Smooth muscle cell (in vitro differentiated cells): ENCODE data around the gene SCO1. TPM values are rescaled to one million over a fixed set of nuclear protein-coding genes. Genes with fewer than 3 reads are reported as not detected.

ENCODE experiments used
- DNase-seq: peaks from one replicate; lab custom pipeline; 2025; ENCODE audit not compliant: unreplicated experiment; lab: John Stamatoyannopoulos, UW
- H2AFZ ChIP-seq: fragments of 200-600 bp; sonication (generic); 2 replicates; pipeline ENCODE4 v1.6.0; 2016; ENCODE audit warnings: antibody characterized with exemption, low read depth, mild to moderate bottlenecking
- H3F3A ChIP-seq: fragments of 200-600 bp; sonication (generic); 2 replicates; pipeline ENCODE4 v1.6.0; 2017; ENCODE audit warnings: antibody characterized with exemption, low read depth
- H3K27ac ChIP-seq: fragments of 200-600 bp; sonication (generic); 2 replicates; pipeline ENCODE4 v1.5.1; 2016; ENCODE audit warnings: low read depth, mild to moderate bottlenecking
- H3K27me3 ChIP-seq: fragments of 200-600 bp; sonication (generic); 2 replicates; pipeline ENCODE4 v1.6.1; 2016; ENCODE audit warnings: low read depth, mild to moderate bottlenecking
- H3K36me3 ChIP-seq: fragments of 200-600 bp; sonication (generic); 2 replicates; pipeline ENCODE4 v1.5.1; 2016; ENCODE audit warnings: low read depth
- H3K4me1 ChIP-seq: fragments of 200-600 bp; sonication (generic); 2 replicates; pipeline ENCODE4 v1.5.1; 2016; ENCODE audit warnings: low read depth
- H3K4me2 ChIP-seq: fragments of 200-600 bp; sonication (generic); 2 replicates; pipeline ENCODE4 v1.6.0; 2016; ENCODE audit warnings: mild to moderate bottlenecking
- H3K4me3 ChIP-seq: fragments of 200-600 bp; sonication (generic); 2 replicates; pipeline ENCODE4 v1.5.1; 2016; ENCODE audit warnings: mild to moderate bottlenecking
- H3K79me2 ChIP-seq: fragments of 200-600 bp; sonication (generic); 2 replicates; pipeline ENCODE4 v1.6.0; 2016; ENCODE audit warnings: low read depth, mild to moderate bottlenecking
- H3K9ac ChIP-seq: fragments of 200-600 bp; sonication (generic); 2 replicates; pipeline ENCODE4 v1.6.0; 2016; ENCODE audit warnings: low read depth
- H3K9me3 ChIP-seq: fragments of 200-600 bp; sonication (generic); replicated peaks from 2 replicates; pipeline ENCODE4 v1.5.1; 2016; ENCODE audit warnings: low read depth
- H4K20me1 ChIP-seq: fragments of 200-600 bp; sonication (generic); 2 replicates; pipeline ENCODE4 v1.6.0; 2016; ENCODE audit warnings: low read depth
- WGBS: methylation state at CpG from one replicate; pipeline ENCODE4 v1.1.7; 2016; ENCODE audit warnings: low lambda C conversion rate; 5-methylcytosine and 5-hydroxymethylcytosine counted together
- polyA plus RNA-seq: library from polyadenylated mRNA; unstranded; fragments of >200 nt; fragmentation: Nextera tagmentation; extraction: Ambion mirVana; gene quantifications from 2 replicates; pipeline ENCODE4 v1.2.1, GENCODE V29; 2016
- total RNA-seq: library from RNA; depleted of rRNA; stranded (reverse); fragments of >200 nt; gene quantifications from 2 replicates; pipeline ENCODE4 v1.2.3, GENCODE V29; 2014
- TF ChIP-seq, protein P1 (sequence below): fragments of 200-600 bp; sonication (generic); IDR thresholded peaks from 2 replicates; pipeline ENCODE4 v1.5.1; 2017; ENCODE audit warnings: borderline replicate concordance, mild to moderate bottlenecking, antibody characterized with exemption; ENCODE audit not compliant: insufficient read depth, poor library complexity, severe bottlenecking

SCO1 gene
- total and polyA plus RNA-seq, 2 experiments from 2014 or later: 25.9 to 28.3 TPM

DNA sequence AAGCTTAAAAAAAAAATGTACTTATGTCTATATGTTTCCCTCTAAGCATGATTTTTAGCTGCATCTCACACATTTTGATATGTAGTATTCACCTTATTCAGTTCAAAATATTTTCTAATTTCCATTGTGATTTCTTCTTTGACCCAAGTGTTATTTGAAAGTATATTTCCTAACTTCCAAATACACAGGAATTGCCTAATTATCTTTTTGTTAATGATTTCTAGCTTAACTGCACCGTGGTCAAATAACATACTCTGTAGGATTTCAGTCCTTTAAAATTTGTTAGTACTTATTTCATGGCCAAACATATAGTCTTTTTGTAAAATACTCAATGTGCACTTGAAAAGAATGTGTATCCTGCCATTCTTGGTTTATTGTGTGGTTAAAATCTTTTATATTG lies 21.2 kb upstream of the SCO1 start:
- Histone ChIP-seq H3K9me3 (no peaks in the 10 kb centered on the region), H3K9ac (no peak overlapping the region), H2AFZ (no peak overlapping the region), H3K4me2 (no peak overlapping the region), H3K27me3 (no peaks in the 10 kb centered on the region), H3K4me1 (no peaks in the 10 kb centered on the region), H4K20me1 (no peaks in the 10 kb centered on the region), H3K79me2 (no peaks in the 10 kb centered on the region), H3K4me3 (no peak overlapping the region), H3K36me3 (no peaks in the 10 kb centered on the region), H3F3A (no peaks in the 10 kb centered on the region), H3K27ac (no peak overlapping the region)
- 0% methylated on average over 1 of the region's 1 CpG for WGBS
- DNase-seq: no peak
- TF ChIP-seq, protein P1, sequence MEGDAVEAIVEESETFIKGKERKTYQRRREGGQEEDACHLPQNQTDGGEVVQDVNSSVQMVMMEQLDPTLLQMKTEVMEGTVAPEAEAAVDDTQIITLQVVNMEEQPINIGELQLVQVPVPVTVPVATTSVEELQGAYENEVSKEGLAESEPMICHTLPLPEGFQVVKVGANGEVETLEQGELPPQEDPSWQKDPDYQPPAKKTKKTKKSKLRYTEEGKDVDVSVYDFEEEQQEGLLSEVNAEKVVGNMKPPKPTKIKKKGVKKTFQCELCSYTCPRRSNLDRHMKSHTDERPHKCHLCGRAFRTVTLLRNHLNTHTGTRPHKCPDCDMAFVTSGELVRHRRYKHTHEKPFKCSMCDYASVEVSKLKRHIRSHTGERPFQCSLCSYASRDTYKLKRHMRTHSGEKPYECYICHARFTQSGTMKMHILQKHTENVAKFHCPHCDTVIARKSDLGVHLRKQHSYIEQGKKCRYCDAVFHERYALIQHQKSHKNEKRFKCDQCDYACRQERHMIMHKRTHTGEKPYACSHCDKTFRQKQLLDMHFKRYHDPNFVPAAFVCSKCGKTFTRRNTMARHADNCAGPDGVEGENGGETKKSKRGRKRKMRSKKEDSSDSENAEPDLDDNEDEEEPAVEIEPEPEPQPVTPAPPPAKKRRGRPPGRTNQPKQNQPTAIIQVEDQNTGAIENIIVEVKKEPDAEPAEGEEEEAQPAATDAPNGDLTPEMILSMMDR: no peak

- TF ChIP-seq, protein P1: no peak
- WGBS: 88% methylated on average over 10 of the region's 10 CpGs
- Histone ChIP-seq H3K4me1 (no peaks in the 10 kb centered on the region), H3K27ac (no peak overlapping the region), H3K36me3 (peaks cover 7% of the 10 kb centered on the region), H3K4me3 (no peak overlapping the region), H3K79me2 (no peaks in the 10 kb centered on the region), H3F3A (no peaks in the 10 kb centered on the region), H3K9ac (no peak overlapping the region), H2AFZ (no peak overlapping the region), H4K20me1 (no peaks in the 10 kb centered on the region), H3K27me3 (no peaks in the 10 kb centered on the region), H3K9me3 (no peaks in the 10 kb centered on the region), H3K4me2 (no peak overlapping the region)
- DNase-seq: no peak
Measured at GRCh38 chr17:10716218-10716617, 18.9 kb upstream of the SCO1 start.

GRCh38 chr17:10713318-10713717 lies 16.0 kb upstream of the SCO1 start:
- H3K9me3 ChIP-seq: no peaks in the 10 kb centered on the region
- no peak for DNase-seq
- no peaks in the 10 kb centered on the region for H3K27me3 ChIP-seq
- TF ChIP-seq, protein P1: no peak
- peaks cover 12% of the 10 kb centered on the region for H3K36me3 ChIP-seq
- no peaks in the 10 kb centered on the region for H3K4me1 ChIP-seq
- no peak overlapping the region for H3K4me3 ChIP-seq
- H3K79me2 ChIP-seq: no peaks in the 10 kb centered on the region
- WGBS: 69% methylated on average over 2 of the region's 2 CpGs
- no peaks in the 10 kb centered on the region for H3F3A ChIP-seq
- no peak overlapping the region for H3K27ac ChIP-seq
- no peak overlapping the region for H2AFZ ChIP-seq
- H3K9ac ChIP-seq: no peak overlapping the region
- H4K20me1 ChIP-seq: no peaks in the 10 kb centered on the region
- H3K4me2 ChIP-seq: no peak overlapping the region

GRCh38 chr17:10705727-10706126 lies 8.4 kb upstream of the SCO1 start:
- Histone ChIP-seq H3K9me3 (no peaks in the 10 kb centered on the region), H3K36me3 (peaks cover 19% of the 10 kb centered on the region), H2AFZ (no peak overlapping the region), H3K4me2 (no peak overlapping the region), H3K4me1 (no peaks in the 10 kb centered on the region), H3K9ac (no peak overlapping the region), H3K4me3 (no peak overlapping the region), H3K27me3 (no peaks in the 10 kb centered on the region), H3K27ac (no peak overlapping the region), H3K79me2 (peaks cover 9% of the 10 kb centered on the region), H3F3A (no peaks in the 10 kb centered on the region), H4K20me1 (no peaks in the 10 kb centered on the region)
- TF ChIP-seq, protein P1: no peak
- WGBS: 93% methylated on average over 5 of the region's 5 CpGs
- DNase-seq: no peak
